HepG2 (cell line): ENCODE data around the gene RNF208. TPM values are rescaled to one million over a fixed set of nuclear protein-coding genes. Genes with fewer than 3 reads are reported as not detected.

Experiments
- HNF4G ChIP-seq, 2 experiments: sonication (generic) in 1 of 2; formaldehyde crosslinking in 1 of 2; IDR thresholded peaks; 2 replicates each; pipeline versions ENCODE4 v1.4.0 to v1.6.1; 2011 to 2020; ENCODE audit warnings: borderline replicate concordance in 2 of 2, low read depth in 2 of 2, mild to moderate bottlenecking in 2 of 2, low read length in 1 of 2, missing genetic modification reagents in 1 of 2, moderate library complexity in 1 of 2
- NFKB2 ChIP-seq: sonication (generic); formaldehyde crosslinking; IDR thresholded peaks from 2 replicates; pipeline ENCODE4 v1.4.0; 2020; ENCODE audit warnings: missing genetic modification reagents, borderline replicate concordance
- NR1H2 ChIP-seq: sonication (generic); formaldehyde crosslinking; IDR thresholded peaks from 2 replicates; pipeline ENCODE4 v1.8.1; 2022; ENCODE audit warnings: low read depth, missing genetic modification reagents, borderline replicate concordance
- SP2 ChIP-seq: sonication (generic); formaldehyde crosslinking; IDR thresholded peaks from 2 replicates; pipeline ENCODE4 v1.5.1; 2020; ENCODE audit warnings: mild to moderate bottlenecking, missing genetic modification reagents
- SRY ChIP-seq: sonication (generic); formaldehyde crosslinking; IDR thresholded peaks from 2 replicates; pipeline ENCODE4 v1.8.0; 2022; ENCODE audit warnings: mild to moderate bottlenecking, missing genetic modification reagents
- ZNF33A ChIP-seq: sonication (generic); formaldehyde crosslinking; IDR thresholded peaks from 2 replicates; pipeline ENCODE4 v1.5.1; 2020; ENCODE audit warnings: missing genetic modification reagents, mild to moderate bottlenecking, moderate library complexity, borderline replicate concordance
- ZNF616 ChIP-seq: sonication (generic); formaldehyde crosslinking; IDR thresholded peaks from 2 replicates; pipeline ENCODE4 v1.5.0; 2020; ENCODE audit warnings: low read depth, mild to moderate bottlenecking, missing genetic modification reagents
- polyA plus RNA-seq, 8 experiments: library from polyadenylated mRNA; depleted of rRNA in 3 of 8; stranded (reverse) in 7 of 8; unstranded in 1 of 8; fragments of >200 nt; fragmentation: Illumina TruSeq in 4 of 8; extraction: Trizol in 4 of 8; gene quantifications; 2 replicates each; pipeline versions ENCODE4 v1.2.1 to v1.2.3, GENCODE V29; 2011 to 2016; ENCODE audit warnings: low read depth in 4 of 8, missing spikeins in 1 of 8, mixed read lengths in 1 of 8; ENCODE audit not compliant: insufficient read depth in 1 of 8
- total RNA-seq, 5 experiments: library from RNA; depleted of rRNA; stranded (reverse); fragments of >200 nt; fragmentation: Illumina TruSeq; extraction: Trizol; gene quantifications; 2 replicates each; pipeline ENCODE4 v1.2.3, GENCODE V29; 2016; ENCODE audit warnings: low read depth in 1 of 5
- TF ChIP-seq, protein P1 (sequence below): sonication (generic); formaldehyde crosslinking; IDR thresholded peaks from 2 replicates; pipeline ENCODE4 v1.4.0; 2020; ENCODE audit warnings: missing genetic modification reagents, borderline replicate concordance
- TF ChIP-seq, protein P2 (sequence below): sonication (generic); formaldehyde crosslinking; IDR thresholded peaks from 2 replicates; pipeline ENCODE4 v1.4.0; 2020; ENCODE audit warnings: mild to moderate bottlenecking, missing genetic modification reagents
- TF ChIP-seq, protein P3 (sequence below): fragments of 450-650 bp; IDR thresholded peaks from 2 replicates; pipeline ENCODE4 v1.6.1; 2016
- TF ChIP-seq, protein P4 (sequence below): sonication (generic); formaldehyde crosslinking; IDR thresholded peaks from 2 replicates; pipeline ENCODE4 v1.4.0; 2020; ENCODE audit warnings: missing genetic modification reagents

Gene RNF208
- total and polyA plus RNA-seq, 2 of the 13 experiments (the other 11 are each of a cell fraction or from before 2014, with no cell fraction given), result 1.6 to 2.1 TPM

DNA sequence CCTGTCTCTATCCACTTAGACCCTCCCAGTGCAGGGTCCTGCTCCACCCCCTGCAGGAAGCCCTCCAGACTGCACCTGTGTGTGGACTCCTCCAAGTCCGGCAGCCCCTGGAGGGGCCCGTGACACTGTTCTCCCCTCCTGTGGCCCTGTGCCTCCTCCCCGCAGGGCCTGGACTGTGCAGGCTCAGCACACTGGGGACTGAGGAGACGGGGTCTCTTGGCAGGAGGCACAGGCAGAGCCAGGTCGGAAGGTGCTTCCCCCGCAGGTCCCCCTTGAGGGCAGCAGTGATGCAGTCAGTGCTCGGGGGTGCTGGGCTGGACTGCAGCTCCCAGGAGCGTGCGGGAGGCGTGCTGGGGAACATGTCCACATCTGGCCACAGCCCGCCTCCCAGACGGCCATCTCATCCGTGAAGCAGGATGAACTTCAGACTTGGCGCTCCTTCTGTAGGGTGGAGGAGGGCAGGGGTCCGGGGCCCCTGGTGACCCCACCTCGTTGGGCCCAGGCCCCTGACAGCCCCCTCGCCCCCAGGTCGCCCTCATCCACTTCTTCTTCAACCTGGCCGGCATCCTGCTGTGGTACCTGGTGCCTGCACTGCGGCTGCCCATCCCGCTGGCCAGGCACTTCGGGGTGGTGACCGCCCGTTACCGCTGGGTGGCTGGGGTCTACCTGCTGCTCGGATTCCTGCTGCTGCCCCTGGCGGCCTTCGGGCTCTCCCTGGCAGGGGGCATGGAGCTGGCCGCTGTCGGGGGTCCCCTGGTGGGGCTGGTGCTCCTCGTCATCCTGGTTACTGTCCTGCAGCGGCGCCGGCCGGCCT, 13.6 kb upstream of the RNF208 start (continued):
- TF ChIP-seq, protein P1, sequence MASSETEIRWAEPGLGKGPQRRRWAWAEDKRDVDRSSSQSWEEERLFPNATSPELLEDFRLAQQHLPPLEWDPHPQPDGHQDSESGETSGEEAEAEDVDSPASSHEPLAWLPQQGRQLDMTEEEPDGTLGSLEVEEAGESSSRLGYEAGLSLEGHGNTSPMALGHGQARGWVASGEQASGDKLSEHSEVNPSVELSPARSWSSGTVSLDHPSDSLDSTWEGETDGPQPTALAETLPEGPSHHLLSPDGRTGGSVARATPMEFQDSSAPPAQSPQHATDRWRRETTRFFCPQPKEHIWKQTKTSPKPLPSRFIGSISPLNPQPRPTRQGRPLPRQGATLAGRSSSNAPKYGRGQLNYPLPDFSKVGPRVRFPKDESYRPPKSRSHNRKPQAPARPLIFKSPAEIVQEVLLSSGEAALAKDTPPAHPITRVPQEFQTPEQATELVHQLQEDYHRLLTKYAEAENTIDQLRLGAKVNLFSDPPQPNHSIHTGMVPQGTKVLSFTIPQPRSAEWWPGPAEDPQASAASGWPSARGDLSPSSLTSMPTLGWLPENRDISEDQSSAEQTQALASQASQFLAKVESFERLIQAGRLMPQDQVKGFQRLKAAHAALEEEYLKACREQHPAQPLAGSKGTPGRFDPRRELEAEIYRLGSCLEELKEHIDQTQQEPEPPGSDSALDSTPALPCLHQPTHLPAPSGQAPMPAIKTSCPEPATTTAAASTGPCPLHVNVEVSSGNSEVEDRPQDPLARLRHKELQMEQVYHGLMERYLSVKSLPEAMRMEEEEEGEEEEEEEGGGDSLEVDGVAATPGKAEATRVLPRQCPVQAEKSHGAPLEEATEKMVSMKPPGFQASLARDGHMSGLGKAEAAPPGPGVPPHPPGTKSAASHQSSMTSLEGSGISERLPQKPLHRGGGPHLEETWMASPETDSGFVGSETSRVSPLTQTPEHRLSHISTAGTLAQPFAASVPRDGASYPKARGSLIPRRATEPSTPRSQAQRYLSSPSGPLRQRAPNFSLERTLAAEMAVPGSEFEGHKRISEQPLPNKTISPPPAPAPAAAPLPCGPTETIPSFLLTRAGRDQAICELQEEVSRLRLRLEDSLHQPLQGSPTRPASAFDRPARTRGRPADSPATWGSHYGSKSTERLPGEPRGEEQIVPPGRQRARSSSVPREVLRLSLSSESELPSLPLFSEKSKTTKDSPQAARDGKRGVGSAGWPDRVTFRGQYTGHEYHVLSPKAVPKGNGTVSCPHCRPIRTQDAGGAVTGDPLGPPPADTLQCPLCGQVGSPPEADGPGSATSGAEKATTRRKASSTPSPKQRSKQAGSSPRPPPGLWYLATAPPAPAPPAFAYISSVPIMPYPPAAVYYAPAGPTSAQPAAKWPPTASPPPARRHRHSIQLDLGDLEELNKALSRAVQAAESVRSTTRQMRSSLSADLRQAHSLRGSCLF (CRISPR knock-in tag), result no peak
- TF ChIP-seq NR1H2 (no peak), SP2 (peak; percentile 29; the same call in 1 of the 2 replicates), ZNF33A (no peak), NFKB2 (CRISPR knock-in tag) (no peak; the same call in none of the 2 replicates), SRY (CRISPR knock-in tag) (peak; percentile 8; the same call in 1 of the 2 replicates), ZNF616 (0 out of 2 replicates have a peak, but pooled peaks have one; percentile 38), HNF4G (IDR thresholded peaks at IDR 0.05; ENCODE audit: borderline replicate concordance, low read depth, low read length) (peak; percentile 44; the same call in 1 of the 2 replicates), HNF4G (CRISPR knock-in tag; IDR thresholded peaks at IDR 0.05; ENCODE audit: borderline replicate concordance, low read depth) (no peak)
- TF ChIP-seq, protein P2, sequence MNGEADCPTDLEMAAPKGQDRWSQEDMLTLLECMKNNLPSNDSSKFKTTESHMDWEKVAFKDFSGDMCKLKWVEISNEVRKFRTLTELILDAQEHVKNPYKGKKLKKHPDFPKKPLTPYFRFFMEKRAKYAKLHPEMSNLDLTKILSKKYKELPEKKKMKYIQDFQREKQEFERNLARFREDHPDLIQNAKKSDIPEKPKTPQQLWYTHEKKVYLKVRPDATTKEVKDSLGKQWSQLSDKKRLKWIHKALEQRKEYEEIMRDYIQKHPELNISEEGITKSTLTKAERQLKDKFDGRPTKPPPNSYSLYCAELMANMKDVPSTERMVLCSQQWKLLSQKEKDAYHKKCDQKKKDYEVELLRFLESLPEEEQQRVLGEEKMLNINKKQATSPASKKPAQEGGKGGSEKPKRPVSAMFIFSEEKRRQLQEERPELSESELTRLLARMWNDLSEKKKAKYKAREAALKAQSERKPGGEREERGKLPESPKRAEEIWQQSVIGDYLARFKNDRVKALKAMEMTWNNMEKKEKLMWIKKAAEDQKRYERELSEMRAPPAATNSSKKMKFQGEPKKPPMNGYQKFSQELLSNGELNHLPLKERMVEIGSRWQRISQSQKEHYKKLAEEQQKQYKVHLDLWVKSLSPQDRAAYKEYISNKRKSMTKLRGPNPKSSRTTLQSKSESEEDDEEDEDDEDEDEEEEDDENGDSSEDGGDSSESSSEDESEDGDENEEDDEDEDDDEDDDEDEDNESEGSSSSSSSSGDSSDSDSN, result 0 out of 2 replicates have a peak, but pooled peaks have one; percentile 60
- TF ChIP-seq, protein P3, sequence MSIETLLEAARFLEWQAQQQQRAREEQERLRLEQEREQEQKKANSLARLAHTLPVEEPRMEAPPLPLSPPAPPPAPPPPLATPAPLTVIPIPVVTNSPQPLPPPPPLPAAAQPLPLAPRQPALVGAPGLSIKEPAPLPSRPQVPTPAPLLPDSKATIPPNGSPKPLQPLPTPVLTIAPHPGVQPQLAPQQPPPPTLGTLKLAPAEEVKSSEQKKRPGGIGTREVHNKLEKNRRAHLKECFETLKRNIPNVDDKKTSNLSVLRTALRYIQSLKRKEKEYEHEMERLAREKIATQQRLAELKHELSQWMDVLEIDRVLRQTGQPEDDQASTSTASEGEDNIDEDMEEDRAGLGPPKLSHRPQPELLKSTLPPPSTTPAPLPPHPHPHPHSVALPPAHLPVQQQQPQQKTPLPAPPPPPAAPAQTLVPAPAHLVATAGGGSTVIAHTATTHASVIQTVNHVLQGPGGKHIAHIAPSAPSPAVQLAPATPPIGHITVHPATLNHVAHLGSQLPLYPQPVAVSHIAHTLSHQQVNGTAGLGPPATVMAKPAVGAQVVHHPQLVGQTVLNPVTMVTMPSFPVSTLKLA, result 0 out of 2 replicates have a peak, but pooled peaks have one; percentile 4
- TF ChIP-seq, protein P4, sequence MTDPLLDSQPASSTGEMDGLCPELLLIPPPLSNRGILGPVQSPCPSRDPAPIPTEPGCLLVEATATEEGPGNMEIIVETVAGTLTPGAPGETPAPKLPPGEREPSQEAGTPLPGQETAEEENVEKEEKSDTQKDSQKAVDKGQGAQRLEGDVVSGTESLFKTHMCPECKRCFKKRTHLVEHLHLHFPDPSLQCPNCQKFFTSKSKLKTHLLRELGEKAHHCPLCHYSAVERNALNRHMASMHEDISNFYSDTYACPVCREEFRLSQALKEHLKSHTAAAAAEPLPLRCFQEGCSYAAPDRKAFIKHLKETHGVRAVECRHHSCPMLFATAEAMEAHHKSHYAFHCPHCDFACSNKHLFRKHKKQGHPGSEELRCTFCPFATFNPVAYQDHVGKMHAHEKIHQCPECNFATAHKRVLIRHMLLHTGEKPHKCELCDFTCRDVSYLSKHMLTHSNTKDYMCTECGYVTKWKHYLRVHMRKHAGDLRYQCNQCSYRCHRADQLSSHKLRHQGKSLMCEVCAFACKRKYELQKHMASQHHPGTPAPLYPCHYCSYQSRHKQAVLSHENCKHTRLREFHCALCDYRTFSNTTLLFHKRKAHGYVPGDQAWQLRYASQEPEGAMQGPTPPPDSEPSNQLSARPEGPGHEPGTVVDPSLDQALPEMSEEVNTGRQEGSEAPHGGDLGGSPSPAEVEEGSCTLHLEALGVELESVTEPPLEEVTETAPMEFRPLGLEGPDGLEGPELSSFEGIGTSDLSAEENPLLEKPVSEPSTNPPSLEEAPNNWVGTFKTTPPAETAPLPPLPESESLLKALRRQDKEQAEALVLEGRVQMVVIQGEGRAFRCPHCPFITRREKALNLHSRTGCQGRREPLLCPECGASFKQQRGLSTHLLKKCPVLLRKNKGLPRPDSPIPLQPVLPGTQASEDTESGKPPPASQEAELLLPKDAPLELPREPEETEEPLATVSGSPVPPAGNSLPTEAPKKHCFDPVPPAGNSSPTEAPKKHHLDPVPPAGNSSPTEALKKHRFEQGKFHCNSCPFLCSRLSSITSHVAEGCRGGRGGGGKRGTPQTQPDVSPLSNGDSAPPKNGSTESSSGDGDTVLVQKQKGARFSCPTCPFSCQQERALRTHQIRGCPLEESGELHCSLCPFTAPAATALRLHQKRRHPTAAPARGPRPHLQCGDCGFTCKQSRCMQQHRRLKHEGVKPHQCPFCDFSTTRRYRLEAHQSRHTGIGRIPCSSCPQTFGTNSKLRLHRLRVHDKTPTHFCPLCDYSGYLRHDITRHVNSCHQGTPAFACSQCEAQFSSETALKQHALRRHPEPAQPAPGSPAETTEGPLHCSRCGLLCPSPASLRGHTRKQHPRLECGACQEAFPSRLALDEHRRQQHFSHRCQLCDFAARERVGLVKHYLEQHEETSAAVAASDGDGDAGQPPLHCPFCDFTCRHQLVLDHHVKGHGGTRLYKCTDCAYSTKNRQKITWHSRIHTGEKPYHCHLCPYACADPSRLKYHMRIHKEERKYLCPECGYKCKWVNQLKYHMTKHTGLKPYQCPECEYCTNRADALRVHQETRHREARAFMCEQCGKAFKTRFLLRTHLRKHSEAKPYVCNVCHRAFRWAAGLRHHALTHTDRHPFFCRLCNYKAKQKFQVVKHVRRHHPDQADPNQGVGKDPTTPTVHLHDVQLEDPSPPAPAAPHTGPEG (CRISPR knock-in tag), result no peak
